HG03521 (cell line): ENCODE measurements around the gene CYP27C1.

Experiments
- ATAC-seq: cut with Tn5 transposase; IDR thresholded peaks from one replicate; pipeline ENCODE4 v1.9.1; 2021; ENCODE audit warnings: mild to moderate bottlenecking, moderate library complexity; ENCODE audit not compliant: unreplicated experiment

Gene CYP27C1

GRCh38 chr2:127134833-127135830 is 85.0 kb downstream of the CYP27C1 start:
- no peak for ATAC-seq

DNA sequence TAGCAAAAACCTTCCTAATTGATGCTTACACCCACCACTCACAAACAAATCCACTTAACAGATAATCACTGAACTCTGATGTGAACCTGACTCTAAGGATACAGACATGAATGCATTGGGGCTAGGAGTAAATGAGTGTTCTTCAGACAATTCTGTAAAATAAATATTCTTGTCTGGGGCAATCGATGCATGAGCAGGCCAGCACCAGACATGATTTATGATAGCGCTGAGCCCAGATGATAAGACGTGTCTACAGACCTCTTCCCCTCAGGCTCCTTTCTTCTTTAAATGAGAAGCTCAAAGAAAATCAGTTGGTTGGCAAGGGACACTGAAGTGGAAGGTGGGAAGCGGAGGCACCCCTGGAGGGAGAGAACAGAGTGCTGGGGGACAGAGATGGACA is 85.9 kb downstream of the CYP27C1 start:
- no peak for ATAC-seq
